Cerebellar cortex (tissue), 1 donor: ENCODE data around the gene TAC3.
"Not testable (repeated sequence)": the region's sequence is repeated elsewhere in the genome, so short reads cannot be mapped to it uniquely, and the experiment has no call there.

Source experiments
- DNase-seq: peaks from one replicate; pipeline ENCODE4 v3.0.0-alpha.2; 2015; ENCODE audit warnings: low spot score

The TAC3 gene

GRCh38 chr12:57033431-57033830 lies 17.1 kb upstream of the TAC3 start:
- no peak for DNase-seq

DNA sequence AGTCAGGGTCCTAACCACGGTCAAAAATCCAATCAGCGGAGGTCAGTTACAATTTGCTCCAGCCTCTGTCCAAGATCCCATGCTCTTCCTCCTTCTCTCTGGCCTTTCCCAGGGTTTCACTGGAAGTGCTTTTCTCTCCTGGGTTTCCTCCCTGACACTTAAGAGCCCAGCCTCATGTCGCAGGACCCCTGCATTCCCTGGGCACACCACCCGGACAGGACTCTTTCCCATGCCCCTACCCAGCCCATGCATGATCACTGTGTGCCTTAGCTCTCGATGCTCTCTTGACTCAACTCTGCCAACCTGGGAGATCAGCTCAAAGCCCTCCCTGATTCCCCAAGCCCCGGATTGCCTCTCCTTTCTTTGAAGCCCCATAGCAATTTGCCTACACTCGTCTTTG lies 15.5 kb upstream of the TAC3 start:
- DNase-seq = no peak

DNA sequence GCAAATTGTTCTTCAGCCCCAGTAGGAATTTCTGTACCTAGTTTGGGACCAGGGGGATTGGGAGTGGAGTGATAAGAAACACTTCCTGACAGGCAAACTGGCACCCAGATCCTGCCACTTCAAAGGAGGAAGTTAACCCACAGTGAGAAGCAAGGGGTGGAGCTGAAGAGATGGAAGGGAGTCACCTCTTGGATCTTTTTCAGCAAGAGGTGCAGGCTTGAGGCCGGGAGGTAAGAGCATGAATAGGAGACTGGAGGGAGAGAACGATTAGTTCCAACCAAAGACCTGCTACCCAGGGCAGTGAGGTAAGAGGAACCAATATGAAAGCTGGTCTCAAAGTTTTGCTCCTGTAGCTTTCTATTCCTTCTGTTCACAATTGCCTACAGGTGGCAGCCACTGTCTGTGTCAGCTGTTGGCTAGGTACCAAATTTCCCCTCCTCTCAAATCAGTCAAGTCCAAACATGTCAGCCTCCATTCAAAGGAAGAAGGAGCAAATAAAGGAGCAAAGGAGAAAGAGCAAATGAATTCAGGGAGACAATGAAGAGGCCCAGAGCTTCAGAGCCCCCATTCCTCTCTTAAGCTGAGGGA lies 14.9 kb upstream of the TAC3 start:
- DNase-seq = peak; percentile 17

DNA sequence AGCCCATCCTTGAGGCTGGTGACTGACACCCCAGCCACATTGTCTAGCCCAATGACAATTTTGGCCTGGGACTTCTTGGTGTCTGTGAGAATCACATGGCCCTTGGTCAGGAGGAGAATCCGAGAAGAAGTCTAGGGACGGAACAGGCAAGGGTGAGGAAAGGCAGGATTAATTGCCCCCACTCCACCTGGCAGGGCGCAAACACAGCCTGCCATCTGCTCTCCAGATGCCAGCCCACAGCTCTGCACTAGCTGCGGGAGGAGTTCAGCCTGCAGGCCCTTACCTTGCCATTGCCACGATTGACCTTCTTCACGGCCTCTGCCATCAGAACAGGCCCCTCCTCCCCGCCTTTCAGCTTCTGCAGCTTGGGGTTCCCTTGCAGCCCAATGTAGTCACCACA lies 13.1 kb upstream of the TAC3 start:
- no peak for DNase-seq

DNA sequence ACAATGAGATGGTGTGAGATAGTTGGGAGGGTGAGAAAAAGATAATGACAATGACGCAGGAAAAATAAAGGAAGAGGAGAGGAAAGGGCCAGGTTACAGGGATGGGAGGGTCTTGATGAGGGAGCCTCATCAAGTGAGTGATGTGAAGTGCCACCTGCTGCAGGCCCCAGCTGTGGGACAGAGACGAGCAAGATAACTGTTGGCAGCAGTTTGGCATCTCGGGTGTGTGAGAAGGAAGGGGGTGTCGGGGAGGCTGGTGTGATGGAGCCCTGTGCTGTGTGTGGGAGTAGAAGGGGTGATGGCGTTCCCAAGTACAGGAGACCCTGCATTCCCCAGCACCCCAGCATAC lies 11.4 kb upstream of the TAC3 start:
- no peak for DNase-seq

DNA sequence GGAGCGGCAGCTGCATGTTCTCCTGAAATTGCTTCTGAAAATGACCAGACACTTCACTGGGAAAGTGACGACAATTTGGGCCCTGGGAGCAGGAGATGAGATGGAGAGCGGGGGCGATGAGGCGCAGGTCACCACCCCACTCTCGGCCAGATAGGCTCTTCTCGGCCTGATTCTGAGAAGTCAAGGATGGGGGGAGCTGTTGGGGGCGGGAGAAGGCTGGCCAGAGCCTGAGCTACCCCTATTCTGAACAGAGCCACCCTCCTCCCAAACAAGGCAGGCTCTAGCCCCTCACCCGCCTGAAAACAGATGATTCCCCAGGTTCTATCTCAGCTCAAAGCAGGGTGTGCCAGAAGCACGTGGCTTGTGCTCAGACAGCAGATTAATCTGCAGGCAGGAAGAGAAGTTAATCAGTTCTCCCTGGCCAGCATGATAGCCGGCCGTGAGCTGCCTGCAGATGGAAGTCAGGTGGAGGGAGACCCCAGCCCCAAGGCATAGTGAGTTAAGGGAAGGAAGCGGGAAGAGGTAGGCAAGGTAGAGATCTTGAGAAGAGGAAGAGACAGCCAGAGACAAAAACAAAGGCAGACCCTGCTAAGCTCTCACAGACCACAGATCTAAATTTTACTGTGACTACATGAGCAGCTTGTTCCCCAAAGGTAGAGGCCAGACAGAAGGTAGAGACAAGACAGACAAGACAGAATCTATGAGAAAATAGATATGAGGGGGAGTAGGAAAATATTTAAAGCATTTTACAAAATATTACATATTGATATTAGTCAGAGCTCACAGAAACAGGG lies 10.9 kb upstream of the TAC3 start:
- DNase-seq = no peak

GRCh38 chr12:57025196-57025595 lies 8.9 kb upstream of the TAC3 start:
- DNase-seq = no peak

DNA sequence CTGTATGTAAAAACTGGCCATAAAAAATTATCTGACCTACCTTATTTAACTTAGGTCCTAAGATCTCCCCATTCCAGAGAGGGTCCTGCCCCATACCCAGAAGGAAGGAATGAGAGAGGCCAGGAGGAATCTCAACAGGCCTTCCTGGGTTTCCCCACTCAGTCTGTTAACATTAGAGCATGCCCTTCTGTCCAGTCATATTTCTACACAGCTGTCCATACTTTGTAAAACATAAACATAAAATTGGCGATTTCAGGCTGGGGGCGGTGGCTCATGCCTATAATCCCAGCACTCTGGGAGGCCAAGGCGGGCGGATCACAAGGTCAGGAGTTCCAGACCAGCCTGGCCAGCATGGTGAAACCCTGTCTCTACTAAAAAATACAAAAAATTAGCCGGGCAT lies 6.0 kb upstream of the TAC3 start:
- DNase-seq = not testable (repeated sequence)

DNA sequence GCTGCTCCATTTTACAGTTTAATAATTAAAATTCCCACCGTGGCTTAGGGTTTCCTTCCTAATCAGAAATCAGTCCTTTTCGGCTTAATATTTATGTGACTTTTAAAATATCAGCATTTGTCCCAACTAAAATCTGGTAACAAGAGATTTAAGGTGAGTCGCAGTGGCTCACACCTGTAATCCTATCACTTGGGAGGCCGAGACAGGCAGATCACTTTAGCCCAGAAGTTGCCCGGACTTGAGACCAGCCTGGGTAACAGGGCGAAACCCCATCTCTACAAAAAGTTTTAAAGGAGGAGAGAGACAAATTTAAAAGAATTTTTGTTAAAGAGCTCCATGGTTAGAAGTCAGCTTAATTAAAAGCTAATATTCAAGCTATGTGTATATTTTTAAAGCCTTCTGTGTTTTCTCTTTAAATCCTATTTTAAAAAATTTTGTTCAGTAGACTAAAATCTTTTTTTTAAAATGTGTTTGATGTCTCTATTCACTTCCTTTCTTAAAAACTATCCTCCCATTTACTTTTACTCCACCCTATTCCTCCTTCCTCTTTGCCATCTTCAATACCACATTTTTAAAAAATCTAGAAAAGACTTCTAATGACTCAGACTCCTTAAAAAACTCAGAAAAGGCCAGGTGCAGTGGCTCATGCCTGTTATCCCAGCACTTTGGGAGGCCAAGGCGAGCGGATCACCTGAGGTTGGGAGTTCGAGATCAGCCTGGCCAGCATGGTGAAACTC lies 3.8 kb upstream of the TAC3 start:
- DNase-seq = no peak

- DNase-seq = no peak
Observed at GRCh38 chr12:57018906-57019305, 2.6 kb upstream of the TAC3 start.

- not testable (repeated sequence) for DNase-seq
Observed at GRCh38 chr12:57018353-57018752, 2.0 kb upstream of the TAC3 start.

DNA sequence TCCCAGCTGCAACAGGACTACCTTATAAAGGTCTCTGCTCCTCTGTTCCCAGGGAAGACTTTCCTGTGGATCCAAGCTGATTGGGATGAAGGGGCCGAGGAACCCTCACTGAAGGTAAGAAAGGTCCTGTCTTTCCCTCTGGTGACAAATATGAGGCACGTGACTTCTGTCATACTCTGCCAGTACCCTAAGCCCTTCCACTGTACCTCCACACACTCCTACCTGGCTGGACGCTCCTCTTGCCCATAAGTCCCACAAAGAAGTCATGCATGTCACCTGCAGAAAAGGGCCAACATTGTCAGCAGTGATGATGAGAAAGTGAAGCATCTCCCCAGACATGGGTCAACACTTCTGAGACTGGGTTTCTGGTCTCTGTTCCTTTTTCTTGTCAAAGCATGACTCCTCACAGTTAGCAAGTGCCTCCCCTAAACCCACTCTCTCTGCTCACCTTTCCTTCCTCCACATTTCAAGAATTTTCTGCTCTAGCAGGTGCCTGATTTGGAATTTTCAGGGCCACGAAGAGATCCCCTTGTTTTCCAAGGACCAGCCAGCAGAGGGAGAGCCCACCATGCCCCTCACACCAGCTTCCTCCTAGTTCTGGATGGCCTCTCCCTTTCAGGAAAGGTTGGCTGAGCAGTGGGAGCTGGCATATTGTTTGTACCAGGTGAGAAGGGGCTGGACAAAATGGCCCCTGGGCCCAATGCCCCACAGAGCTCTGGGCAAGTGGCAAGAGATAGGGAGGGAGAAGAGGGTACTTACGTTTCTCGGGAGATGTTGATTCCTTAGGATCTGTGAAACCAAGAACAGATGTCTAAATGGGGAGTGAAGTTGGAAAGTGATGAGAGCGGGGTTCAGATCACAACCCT lies 3.5 kb downstream of the TAC3 start:
- DNase-seq = no peak

DNA sequence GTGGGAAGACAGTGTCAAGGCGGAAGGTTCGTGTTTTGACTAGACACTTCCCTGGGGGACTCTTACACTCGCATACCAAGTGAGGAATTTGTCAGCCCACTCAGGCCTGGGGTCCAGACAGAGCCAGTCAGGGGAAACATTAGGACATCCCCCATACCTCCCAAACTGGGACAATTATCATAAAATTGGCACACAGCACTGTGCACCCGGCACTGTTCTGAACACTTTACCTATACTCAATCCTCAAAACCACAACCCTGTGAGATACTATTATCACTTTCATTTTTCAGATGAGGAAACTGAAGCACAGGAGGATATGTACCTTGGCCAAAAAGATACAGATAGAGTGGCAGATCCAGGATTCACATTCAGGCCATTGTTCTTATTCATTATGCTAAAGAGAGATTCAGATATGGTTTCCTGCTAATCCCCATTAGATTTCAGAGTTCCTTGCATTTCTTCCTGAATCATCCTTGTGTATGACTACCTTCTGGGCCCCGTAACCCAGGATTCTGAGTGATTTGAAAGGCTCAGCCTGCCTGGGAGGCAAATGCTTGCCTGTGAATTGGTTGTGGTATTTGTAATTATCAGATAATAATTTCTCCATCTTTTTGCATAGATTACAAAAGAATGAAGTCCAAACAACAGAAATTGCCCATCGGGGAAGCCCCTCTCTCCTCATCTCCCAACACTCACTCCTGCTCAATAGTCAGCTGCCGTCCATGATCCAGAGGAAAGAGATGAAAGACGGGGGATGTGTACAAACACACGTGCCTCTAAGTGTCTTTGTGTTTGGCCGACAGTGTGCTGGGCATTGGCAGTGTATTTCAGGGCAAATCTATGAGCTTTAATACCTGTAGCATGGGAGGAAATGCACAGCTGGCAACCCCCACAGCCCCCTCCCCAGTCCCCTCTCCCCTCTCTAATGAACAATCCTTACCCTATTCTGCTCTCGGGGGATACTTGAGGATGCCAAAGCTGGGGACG lies 4.6 kb downstream of the TAC3 start:
- DNase-seq = no peak

DNA sequence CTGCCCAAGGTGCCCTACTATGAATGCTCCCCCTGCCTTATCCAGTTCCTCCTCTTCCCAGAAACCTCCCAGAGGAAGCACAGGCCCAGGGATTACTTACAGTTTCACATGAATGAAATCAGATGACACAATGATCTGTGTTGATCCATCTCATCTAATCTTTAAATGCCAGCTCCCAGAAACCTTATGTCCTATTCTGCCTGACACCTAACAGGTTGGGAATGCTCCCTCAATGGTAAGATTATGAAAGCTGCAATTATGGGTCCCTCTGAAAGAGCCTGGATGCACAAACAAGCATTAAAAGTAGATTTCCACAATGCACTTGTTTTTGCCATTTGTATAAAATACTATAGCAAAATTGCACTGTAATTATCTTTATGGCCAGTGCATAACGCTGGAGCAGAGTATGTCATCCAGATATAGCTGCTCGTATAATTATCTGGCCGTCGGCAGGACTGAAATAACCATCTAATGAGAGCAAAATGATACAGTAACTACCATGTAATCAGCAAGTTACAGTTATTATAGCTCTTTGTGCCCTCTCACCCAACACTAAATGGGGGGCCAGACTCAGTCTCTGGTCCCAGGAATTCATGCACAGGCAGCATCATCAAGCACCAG lies 5.6 kb downstream of the TAC3 start:
- DNase-seq = no peak

DNA sequence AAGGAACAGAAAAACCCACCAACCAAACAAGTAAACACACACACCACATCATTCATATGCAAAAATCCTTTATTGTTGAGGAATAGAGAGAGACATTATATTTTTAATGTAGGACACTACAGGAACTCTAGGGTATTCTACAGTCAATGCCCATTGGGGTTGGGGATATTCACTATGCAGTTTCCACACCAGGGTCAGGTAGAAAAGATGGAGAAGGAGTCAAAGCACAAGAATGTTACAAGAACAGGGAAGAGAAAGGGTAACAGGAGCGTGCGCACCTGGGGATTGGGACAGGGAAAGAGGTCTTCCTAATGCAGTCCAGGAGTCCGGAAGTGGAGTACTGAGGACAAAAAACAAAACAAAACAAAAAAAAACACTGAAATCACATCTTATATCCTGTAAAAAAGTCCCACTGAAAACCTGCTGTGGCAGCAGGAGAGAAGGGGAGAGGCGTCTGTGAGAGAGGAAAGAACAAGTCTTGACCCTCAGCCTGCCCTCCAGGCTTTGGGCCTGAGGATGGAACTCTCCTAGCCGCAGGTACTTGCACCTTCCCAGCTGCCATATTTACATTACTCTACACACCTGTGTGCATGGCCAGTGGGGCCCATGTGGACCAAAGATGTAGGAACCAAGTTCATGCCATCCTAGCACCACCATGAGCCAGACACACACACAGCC lies 6.2 kb downstream of the TAC3 start:
- no peak for DNase-seq

DNA sequence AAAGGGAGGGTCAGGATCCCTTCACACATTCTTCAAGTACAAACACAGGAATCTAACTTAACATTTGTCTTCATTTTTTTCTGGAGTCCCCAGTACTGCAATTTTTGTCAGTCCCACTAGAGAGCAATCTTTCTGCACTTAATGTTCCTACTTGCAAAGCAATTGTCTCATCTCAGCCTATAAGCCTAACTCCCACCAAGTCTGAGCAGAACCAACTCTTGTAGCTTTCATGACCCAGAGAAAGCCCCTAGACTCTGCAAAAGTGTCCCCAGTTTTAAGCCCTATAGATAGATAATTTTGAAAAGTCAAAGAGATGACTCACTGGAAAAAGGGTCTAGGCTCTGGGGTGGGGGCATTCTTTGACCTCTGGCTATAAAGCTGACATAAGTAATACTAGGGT lies 8.2 kb downstream of the TAC3 start:
- peak; percentile 55 for DNase-seq

- no peak for DNase-seq
Observed at GRCh38 chr12:57006809-57007475, 9.4 kb downstream of the TAC3 start.

GRCh38 chr12:57005980-57006808 lies 10.1 kb downstream of the TAC3 start, which contains the start of gene ZBTB39:
Gene ZBTB39 (minus strand): TSS chr12:57006546. CDS start chr12:57004917, 1,629 bp downstream.
- peak; percentile 33 for DNase-seq
